ENCODE results near the gene CACNA1A. TPM values are rescaled to one million over a fixed set of nuclear protein-coding genes. Genes with fewer than 3 reads are reported as not detected.

The CACNA1A gene
- total RNA-seq, 1 donor: 1.4 TPM

DNA sequence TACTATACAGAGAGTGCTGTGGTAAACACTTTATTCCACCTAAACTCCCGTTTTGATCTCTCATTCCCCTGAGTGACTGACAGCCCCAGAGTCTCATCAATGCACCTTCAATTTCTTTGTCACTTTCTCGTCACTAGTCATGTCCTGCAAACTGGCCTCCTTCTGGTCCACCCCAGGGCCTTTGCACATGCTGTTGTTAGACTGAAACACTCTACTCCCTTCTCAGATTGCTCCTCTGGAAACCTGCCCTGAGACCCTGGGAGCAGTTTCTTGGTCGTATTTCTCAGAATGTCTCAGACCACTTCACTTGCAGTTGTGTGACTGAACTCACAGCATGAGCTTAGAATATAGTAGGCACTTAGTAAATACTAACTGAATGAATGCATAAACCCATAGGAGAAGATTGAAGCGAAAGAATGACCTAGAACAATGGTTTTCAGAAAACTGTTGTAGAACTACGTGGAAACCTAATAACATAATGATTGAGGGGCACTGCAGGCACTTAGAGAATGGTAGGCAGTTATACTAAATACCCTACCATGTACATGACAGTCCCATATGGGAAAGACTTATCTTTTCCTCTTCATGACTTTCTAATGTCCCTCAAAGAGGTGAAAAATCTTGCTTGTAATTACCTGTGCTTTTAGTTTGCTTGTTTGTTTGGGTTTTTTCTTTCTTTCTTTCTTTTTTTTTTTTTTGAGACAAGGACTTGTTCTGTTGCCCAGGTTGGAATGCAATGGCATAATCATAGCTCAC, 211.3 kb downstream of the CACNA1A start:
- H3K79me2 ChIP-seq (ENCODE audit: insufficient read depth, low read length): no peaks in the 10 kb centered on the region
- no peak overlapping the region for H3K4me2 ChIP-seq (ENCODE audit: insufficient read depth, low read length)
- H3K4me3 ChIP-seq (ENCODE audit: insufficient read depth, low read length): no peak overlapping the region
- DNase-seq (ENCODE audit: insufficient read length, low spot score, missing footprints): no peak
- H4K20me1 ChIP-seq (ENCODE audit: insufficient read depth, low read length): no peaks in the 10 kb centered on the region
- TF ChIP-seq, protein P1, sequence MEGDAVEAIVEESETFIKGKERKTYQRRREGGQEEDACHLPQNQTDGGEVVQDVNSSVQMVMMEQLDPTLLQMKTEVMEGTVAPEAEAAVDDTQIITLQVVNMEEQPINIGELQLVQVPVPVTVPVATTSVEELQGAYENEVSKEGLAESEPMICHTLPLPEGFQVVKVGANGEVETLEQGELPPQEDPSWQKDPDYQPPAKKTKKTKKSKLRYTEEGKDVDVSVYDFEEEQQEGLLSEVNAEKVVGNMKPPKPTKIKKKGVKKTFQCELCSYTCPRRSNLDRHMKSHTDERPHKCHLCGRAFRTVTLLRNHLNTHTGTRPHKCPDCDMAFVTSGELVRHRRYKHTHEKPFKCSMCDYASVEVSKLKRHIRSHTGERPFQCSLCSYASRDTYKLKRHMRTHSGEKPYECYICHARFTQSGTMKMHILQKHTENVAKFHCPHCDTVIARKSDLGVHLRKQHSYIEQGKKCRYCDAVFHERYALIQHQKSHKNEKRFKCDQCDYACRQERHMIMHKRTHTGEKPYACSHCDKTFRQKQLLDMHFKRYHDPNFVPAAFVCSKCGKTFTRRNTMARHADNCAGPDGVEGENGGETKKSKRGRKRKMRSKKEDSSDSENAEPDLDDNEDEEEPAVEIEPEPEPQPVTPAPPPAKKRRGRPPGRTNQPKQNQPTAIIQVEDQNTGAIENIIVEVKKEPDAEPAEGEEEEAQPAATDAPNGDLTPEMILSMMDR (IDR thresholded peaks at IDR 0.05; ENCODE audit: extremely low read depth, low read depth, low read length): no peak
- H3K9me3 ChIP-seq (ENCODE audit: low read depth, low read length): no peaks in the 10 kb centered on the region
- no peak overlapping the region for H2AFZ ChIP-seq (ENCODE audit: low read length)
- H3K27ac ChIP-seq (ENCODE audit: low read depth, low read length): no peak overlapping the region
- H3K27me3 ChIP-seq (ENCODE audit: insufficient read depth, low read length): no peaks in the 10 kb centered on the region
- no peaks in the 10 kb centered on the region for H3K4me1 ChIP-seq (ENCODE audit: insufficient read depth, low read length)
- no peaks in the 10 kb centered on the region for H3K36me3 ChIP-seq (ENCODE audit: insufficient read depth, low read length)

DNA sequence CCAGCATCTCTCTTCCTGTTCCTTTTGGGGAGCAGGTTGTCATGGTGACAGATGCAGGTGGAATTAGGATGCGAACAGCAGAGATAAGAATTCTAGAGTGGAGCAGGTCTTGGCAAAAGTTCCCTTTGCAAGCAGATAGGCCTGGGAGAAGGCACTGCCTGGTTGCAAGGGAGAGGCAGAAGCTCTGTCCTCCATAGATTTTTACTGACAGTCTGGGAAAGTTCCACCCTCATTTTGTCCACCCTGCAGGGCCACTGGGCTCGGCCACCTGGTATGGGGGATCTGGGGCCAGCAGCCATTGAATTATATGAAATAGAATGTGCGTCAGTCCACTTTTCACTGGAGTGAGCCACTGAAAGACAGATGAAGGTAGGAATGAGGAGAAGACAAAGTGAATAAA, 214.4 kb downstream of the CACNA1A start:
- H4K20me1 ChIP-seq (ENCODE audit: insufficient read depth, low read length): no peaks in the 10 kb centered on the region
- H2AFZ ChIP-seq (ENCODE audit: low read length): no peak overlapping the region
- no peak overlapping the region for H3K4me3 ChIP-seq (ENCODE audit: insufficient read depth, low read length)
- H3K4me2 ChIP-seq (ENCODE audit: insufficient read depth, low read length): no peak overlapping the region
- H3K36me3 ChIP-seq (ENCODE audit: insufficient read depth, low read length): no peaks in the 10 kb centered on the region
- H3K79me2 ChIP-seq (ENCODE audit: insufficient read depth, low read length): no peaks in the 10 kb centered on the region
- no peaks in the 10 kb centered on the region for H3K9me3 ChIP-seq (ENCODE audit: low read depth, low read length)
- TF ChIP-seq, protein P1 (IDR thresholded peaks at IDR 0.05; ENCODE audit: extremely low read depth, low read depth, low read length): no peak
- no peak for DNase-seq (ENCODE audit: insufficient read length, low spot score, missing footprints)
- H3K27me3 ChIP-seq (ENCODE audit: insufficient read depth, low read length): no peaks in the 10 kb centered on the region
- no peaks in the 10 kb centered on the region for H3K4me1 ChIP-seq (ENCODE audit: insufficient read depth, low read length)
- H3K27ac ChIP-seq (ENCODE audit: low read depth, low read length): no peak overlapping the region

DNA sequence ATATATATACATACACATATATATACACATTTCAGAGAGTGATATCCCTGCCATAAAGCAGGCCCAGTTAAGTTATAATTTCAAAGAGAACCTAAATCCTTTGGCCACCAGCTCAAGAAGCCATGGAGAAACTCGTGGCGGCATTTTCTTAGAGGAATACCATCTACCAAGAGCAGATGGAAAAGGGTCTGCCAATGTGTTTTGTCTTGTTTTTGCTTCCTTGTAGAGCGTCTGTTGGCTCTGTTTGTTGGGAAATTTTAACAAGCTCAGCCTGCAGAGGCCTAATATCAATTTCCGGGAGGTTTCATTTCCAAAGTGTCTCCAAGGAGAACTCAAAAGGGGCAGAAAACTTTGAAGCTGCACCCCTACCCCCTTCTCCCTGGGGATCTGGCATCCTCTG, 215.5 kb downstream of the CACNA1A start:
- Histone ChIP-seq H3K9me3 (ENCODE audit: low read depth, low read length) (no peaks in the 10 kb centered on the region), H3K4me3 (ENCODE audit: insufficient read depth, low read length) (no peak overlapping the region), H4K20me1 (ENCODE audit: insufficient read depth, low read length) (no peaks in the 10 kb centered on the region), H3K79me2 (ENCODE audit: insufficient read depth, low read length) (no peaks in the 10 kb centered on the region), H3K27me3 (ENCODE audit: insufficient read depth, low read length) (no peaks in the 10 kb centered on the region), H3K4me1 (ENCODE audit: insufficient read depth, low read length) (no peaks in the 10 kb centered on the region), H3K27ac (ENCODE audit: low read depth, low read length) (no peak overlapping the region), H3K36me3 (ENCODE audit: insufficient read depth, low read length) (no peaks in the 10 kb centered on the region), H3K4me2 (ENCODE audit: insufficient read depth, low read length) (no peak overlapping the region), H2AFZ (ENCODE audit: low read length) (no peak overlapping the region)
- TF ChIP-seq, protein P1 (IDR thresholded peaks at IDR 0.05; ENCODE audit: extremely low read depth, low read depth, low read length): no peak
- DNase-seq (ENCODE audit: insufficient read length, low spot score, missing footprints): no peak

DNA sequence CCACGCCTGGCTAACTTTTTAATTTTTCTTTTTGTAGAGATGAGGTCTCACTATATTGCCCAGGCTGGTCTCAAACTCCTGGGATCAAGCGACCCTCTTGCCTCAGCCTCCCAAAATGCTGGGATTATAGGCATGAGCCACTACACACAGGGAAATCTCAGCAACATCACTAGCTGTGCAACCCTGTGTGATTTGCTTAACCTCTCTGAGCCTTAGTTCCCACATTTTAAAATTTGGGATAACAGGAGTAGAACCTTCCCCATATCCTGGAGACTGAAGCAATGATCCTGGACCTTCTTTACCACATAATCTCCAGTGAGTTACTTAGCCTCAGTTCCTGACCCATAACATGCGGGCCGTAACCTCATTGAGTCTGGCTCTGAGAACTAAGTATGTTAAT, 217.0 kb downstream of the CACNA1A start:
- no peak overlapping the region for H3K4me2 ChIP-seq (ENCODE audit: insufficient read depth, low read length)
- TF ChIP-seq, protein P1 (IDR thresholded peaks at IDR 0.05; ENCODE audit: extremely low read depth, low read depth, low read length): no peak
- H4K20me1 ChIP-seq (ENCODE audit: insufficient read depth, low read length): no peaks in the 10 kb centered on the region
- H3K9me3 ChIP-seq (ENCODE audit: low read depth, low read length): no peaks in the 10 kb centered on the region
- H3K36me3 ChIP-seq (ENCODE audit: insufficient read depth, low read length): no peaks in the 10 kb centered on the region
- no peak overlapping the region for H3K4me3 ChIP-seq (ENCODE audit: insufficient read depth, low read length)
- no peaks in the 10 kb centered on the region for H3K27me3 ChIP-seq (ENCODE audit: insufficient read depth, low read length)
- no peak overlapping the region for H2AFZ ChIP-seq (ENCODE audit: low read length)
- no peak for DNase-seq (ENCODE audit: insufficient read length, low spot score, missing footprints)
- H3K27ac ChIP-seq (ENCODE audit: low read depth, low read length): no peak overlapping the region
- H3K4me1 ChIP-seq (ENCODE audit: insufficient read depth, low read length): no peaks in the 10 kb centered on the region
- no peaks in the 10 kb centered on the region for H3K79me2 ChIP-seq (ENCODE audit: insufficient read depth, low read length)
